K562 (cell line): ENCODE measurements around the gene SEC24C. TPM values are rescaled to one million over a fixed set of nuclear protein-coding genes. Genes with fewer than 3 reads are reported as not detected.
A peak's percentile ranks its signal among the peaks of the same experiment; 100 is the strongest.

Experiments
- ATAC-seq: fragments of 200-7000 bp; cut with Tn5 transposase; 3 replicates; pipeline ENCODE4 v1.9.1; 2020; ENCODE audit warnings: moderate library complexity
- BruUV-seq: library from RNA; stranded (reverse); fragments of 400-500 nt; replicated peaks from 2 replicates; lab custom pipeline; 2021; lab: Mats Ljungman, UMichigan
- CTCF ChIA-PET: fragments of 300-600 bp; formaldehyde crosslinking; extraction: SDS; loops from one replicate; lab custom pipeline; 2021; ENCODE audit warnings: low intra/inter-chr PET ratio; lab: Yijun Ruan, JAX
- POLR2A ChIA-PET: fragments of 300-600, 350-650 bp; sonication (Branson Sonifier 250); formaldehyde crosslinking; extraction: SDS; loops from one replicate; lab custom pipeline; 2021; ENCODE audit warnings: antibody characterized with exemption, inconsistent platforms; lab: Yijun Ruan, JAX
- DNase-seq, 4 experiments: peaks; one replicate each; pipeline versions ENCODE4 v3.0.0 to v3.0.0-alpha.2; 2011 to 2018; ENCODE audit warnings: low spot score in 3 of 4, mixed read lengths in 3 of 4; ENCODE audit errors: extremely low read depth in 1 of 4
- FAIRE-seq: peaks from 2 replicates; lab custom pipeline; 2011; peaks lifted over from hg19 to GRCh38; lab: Jason Lieb, UNC
- H2AFZ ChIP-seq: 2 replicates; pipeline ENCODE4 v1.6.0; 2011; ENCODE audit warnings: low read depth, low read length, control low read depth, inconsistent platforms
- H3K27ac ChIP-seq: fragments of 200-600 bp; 3 replicates; pipeline ENCODE4 v1.8.0; 2011; ENCODE audit warnings: low read depth, mild to moderate bottlenecking, control low read depth, inconsistent platforms, low read length, moderate library complexity, mixed read lengths; ENCODE audit errors: extremely low read depth
- H3K27me3 ChIP-seq, 2 experiments: fragments of 300-600 bp in 1 of 2; 2 replicates in 1 of 2; 3 replicates in 1 of 2; pipeline versions ENCODE4 v1.6.0 to v1.8.0; 2011; ENCODE audit warnings: inconsistent platforms in 2 of 2, low read length in 2 of 2, mild to moderate bottlenecking in 1 of 2, mixed read lengths in 1 of 2, moderate library complexity in 1 of 2; ENCODE audit not compliant: control insufficient read depth in 2 of 2, insufficient read depth in 2 of 2
- H3K36me3 ChIP-seq: fragments of 300-600 bp; 3 replicates; pipeline ENCODE4 v1.8.0; 2011; ENCODE audit warnings: mild to moderate bottlenecking, low read length, inconsistent platforms; ENCODE audit not compliant: control insufficient read depth, insufficient read depth
- H3K4me1 ChIP-seq, 2 experiments: fragments of 200-600 bp in 1 of 2; replicated peaks in 1 of 2; 2 replicates in 1 of 2; 3 replicates in 1 of 2; pipeline versions ENCODE4 v1.5.1 to v1.8.0; 2011; ENCODE audit warnings: inconsistent platforms in 2 of 2, low read length in 2 of 2, mild to moderate bottlenecking in 1 of 2, mixed read lengths in 1 of 2, moderate library complexity in 1 of 2; ENCODE audit not compliant: control insufficient read depth in 2 of 2, insufficient read depth in 2 of 2
- H3K4me2 ChIP-seq: 2 replicates; pipeline ENCODE4 v1.6.1; 2011; ENCODE audit warnings: low read length, control low read depth, inconsistent platforms, mixed read lengths; ENCODE audit not compliant: insufficient read depth
- H3K4me3 ChIP-seq: fragments of 200-600 bp; sonication (generic), shearing (Covaris generic); 2 replicates; pipeline ENCODE4 v1.5.1; 2016; ENCODE audit warnings: control low read depth, inconsistent platforms
- H3K79me2 ChIP-seq: fragments of 200-600 bp; 3 replicates; pipeline ENCODE4 v1.8.0; 2011; ENCODE audit warnings: low read length, inconsistent platforms; ENCODE audit not compliant: control insufficient read depth, insufficient read depth
- H3K9ac ChIP-seq, 2 experiments: 2 replicates each; pipeline versions ENCODE4 v1.6.0 to v1.6.1; 2011; ENCODE audit warnings: low read depth in 2 of 2, low read length in 2 of 2, control low read depth in 1 of 2, inconsistent platforms in 1 of 2, mild to moderate bottlenecking in 1 of 2, mixed read lengths in 1 of 2; ENCODE audit not compliant: insufficient read depth in 1 of 2
- H3K9me1 ChIP-seq: one replicate; pipeline ENCODE4 v1.6.0; 2011; ENCODE audit warnings: inconsistent platforms, mild to moderate bottlenecking, low read length, moderate library complexity; ENCODE audit not compliant: control insufficient read depth, insufficient read depth
- H3K9me3 ChIP-seq: replicated peaks from 2 replicates; pipeline ENCODE4 v1.5.1; 2011; ENCODE audit warnings: low read depth, low read length, inconsistent platforms; ENCODE audit not compliant: control insufficient read depth, insufficient read depth
- H4K20me1 ChIP-seq: replicated peaks from 2 replicates; pipeline ENCODE4 v1.6.1; 2011; ENCODE audit warnings: low read length, inconsistent platforms, mixed read lengths; ENCODE audit not compliant: control insufficient read depth, insufficient read depth
- FOXJ2 ChIP-seq: fragments of 200-800 bp; sonication (Bioruptor generic); IDR thresholded peaks from 2 replicates; pipeline ENCODE4 v1.6.1; 2016; ENCODE audit warnings: missing genetic modification characterization, missing compliant biosample characterization
- MGA ChIP-seq: fragments of 450-650 bp; IDR thresholded peaks from 2 replicates; pipeline ENCODE4 v1.6.1; 2016; ENCODE audit warnings: mild to moderate bottlenecking, moderate library complexity
- WGBS: fragments of 100-300 bp; shearing (Covaris generic); methylation state at CpG from one replicate; pipeline ENCODE4 v1.1.6; 2016; ENCODE audit warnings: low coverage, mixed read lengths; ENCODE audit not compliant: insufficient coverage; ENCODE audit errors: missing lambda C conversion rate; 5-methylcytosine and 5-hydroxymethylcytosine counted together
- in situ Hi-C: fragments of 300-500 bp; cut with MboI; formaldehyde crosslinking; loops from 4 replicates; pipeline ENCODE4 v1.15.0; 2018; ENCODE audit warnings: inconsistent platforms, mixed read lengths
- intact Hi-C: fragments of 100-400 bp; cut with micrococcal nuclease; formaldehyde crosslinking; loops from 2 replicates; pipeline ENCODE4 v1.14.2; 2022
- polyA plus RNA-seq, 8 experiments: library from polyadenylated mRNA; depleted of rRNA in 4 of 8; stranded (reverse) in 5 of 8; unstranded in 3 of 8; fragments of >200 nt; fragmentation: Nextera tagmentation in 2 of 8; fragmentation: Illumina TruSeq in 1 of 8; extraction: Ambion mirVana in 2 of 8; extraction: Trizol in 1 of 8; gene quantifications; 2 replicates each; pipeline versions ENCODE4 v1.2.1 to v1.2.3, GENCODE V29; 2011 to 2014; ENCODE audit warnings: inconsistent platforms in 1 of 8, missing spikeins in 1 of 8
- total RNA-seq, 7 experiments: library from RNA; depleted of rRNA in 6 of 7; stranded (reverse); fragments of >200 nt in 6 of 7; fragmentation: Illumina TruSeq in 2 of 7; extraction: Trizol in 2 of 7; gene quantifications; 2 replicates each; pipeline versions ENCODE4 v1.2.1 to v1.2.3, GENCODE V29; 2011 to 2021; ENCODE audit warnings: low replicate concordance in 1 of 7
- TF ChIP-seq, protein P1 (sequence below): fragments of 250-450 bp; sonication (Bioruptor Pico); IDR thresholded peaks from 2 replicates; pipeline ENCODE4 v1.9.0; 2021; ENCODE audit warnings: mild to moderate bottlenecking, inconsistent platforms
- TF ChIP-seq, protein P2 (sequence below): fragments of 450-650 bp; IDR thresholded peaks from 2 replicates; pipeline ENCODE4 v1.6.1; 2016

The SEC24C gene
- total and polyA plus RNA-seq, 9 of the 15 experiments (the other 6 are each of a cell fraction or from before 2014, with no cell fraction given): 19.0 to 115 (median 70.5) TPM

- intact Hi-C loops: loop anchor here (2.0 to 10.0 kb wide), 2 partner anchors 24 to 318 kb away; partner anchors contain the start of gene NDST2
- POLR2A ChIA-PET: interaction anchor here (0.7 to 6.7 kb wide), 9 partner anchors 9 to 56 kb away, joined by 3 to 61 read pairs (median 4); a partner anchor contains a TSS
- no peak for TF ChIP-seq MGA
- TF ChIP-seq FOXJ2 (tag): no peak
- TF ChIP-seq, protein P1, sequence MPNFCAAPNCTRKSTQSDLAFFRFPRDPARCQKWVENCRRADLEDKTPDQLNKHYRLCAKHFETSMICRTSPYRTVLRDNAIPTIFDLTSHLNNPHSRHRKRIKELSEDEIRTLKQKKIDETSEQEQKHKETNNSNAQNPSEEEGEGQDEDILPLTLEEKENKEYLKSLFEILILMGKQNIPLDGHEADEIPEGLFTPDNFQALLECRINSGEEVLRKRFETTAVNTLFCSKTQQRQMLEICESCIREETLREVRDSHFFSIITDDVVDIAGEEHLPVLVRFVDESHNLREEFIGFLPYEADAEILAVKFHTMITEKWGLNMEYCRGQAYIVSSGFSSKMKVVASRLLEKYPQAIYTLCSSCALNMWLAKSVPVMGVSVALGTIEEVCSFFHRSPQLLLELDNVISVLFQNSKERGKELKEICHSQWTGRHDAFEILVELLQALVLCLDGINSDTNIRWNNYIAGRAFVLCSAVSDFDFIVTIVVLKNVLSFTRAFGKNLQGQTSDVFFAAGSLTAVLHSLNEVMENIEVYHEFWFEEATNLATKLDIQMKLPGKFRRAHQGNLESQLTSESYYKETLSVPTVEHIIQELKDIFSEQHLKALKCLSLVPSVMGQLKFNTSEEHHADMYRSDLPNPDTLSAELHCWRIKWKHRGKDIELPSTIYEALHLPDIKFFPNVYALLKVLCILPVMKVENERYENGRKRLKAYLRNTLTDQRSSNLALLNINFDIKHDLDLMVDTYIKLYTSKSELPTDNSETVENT (CRISPR knock-in tag): no peak
- TF ChIP-seq, protein P2, sequence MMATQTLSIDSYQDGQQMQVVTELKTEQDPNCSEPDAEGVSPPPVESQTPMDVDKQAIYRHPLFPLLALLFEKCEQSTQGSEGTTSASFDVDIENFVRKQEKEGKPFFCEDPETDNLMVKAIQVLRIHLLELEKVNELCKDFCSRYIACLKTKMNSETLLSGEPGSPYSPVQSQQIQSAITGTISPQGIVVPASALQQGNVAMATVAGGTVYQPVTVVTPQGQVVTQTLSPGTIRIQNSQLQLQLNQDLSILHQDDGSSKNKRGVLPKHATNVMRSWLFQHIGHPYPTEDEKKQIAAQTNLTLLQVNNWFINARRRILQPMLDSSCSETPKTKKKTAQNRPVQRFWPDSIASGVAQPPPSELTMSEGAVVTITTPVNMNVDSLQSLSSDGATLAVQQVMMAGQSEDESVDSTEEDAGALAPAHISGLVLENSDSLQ: 0 out of 2 replicates have a peak, but pooled peaks have one; percentile 2
These were observed 42.3 kb downstream of the SEC24C start for GRCh38 chr10:73786512-73786885.

More at GRCh38 chr10:73786512-73786885, 42.3 kb downstream of the SEC24C start:
- Histone ChIP-seq H3K27me3 (no peaks in the 10 kb centered on the region), H3K4me2 (peak overlapping the region; percentile 84), H3K27ac (peak overlapping the region; percentile 76; the same call in 2 of the 3 replicates), H3K36me3 (peaks cover 35% of the 10 kb centered on the region; the same call in 2 of the 3 replicates), H3K9me3 (no peaks in the 10 kb centered on the region), H4K20me1 (no peaks in the 10 kb centered on the region; the same call in 1 of the 2 replicates), H3K9me1 (no peaks in the 10 kb centered on the region), H3K79me2 (peaks cover 50% of the 10 kb centered on the region), H2AFZ (0 out of 2 replicates have a peak overlapping the region, but pooled peaks have one; percentile 94), H3K4me3 (peak overlapping the region; percentile 89), H3K9ac (peak overlapping the region; percentile 71 to 96), H3K4me1 (peaks cover 9 to 27% of the 10 kb centered on the region in 2 experiments; a peak in 4 of 5 replicates)
- ATAC-seq: no peak
- DNase-seq: peak in 1 of 4 experiments; percentile 48
- CTCF ChIA-PET: no interaction called here
- BruUV-seq: no TSS peak
- in situ Hi-C loops: no loop called here
- no peak for FAIRE-seq
- 9% methylated on average over 2 of the region's 2 CpGs for WGBS
